GM12892 (cell line): ENCODE data around the gene CA9.

Experiments used
- POLR2A ChIP-seq: IDR thresholded peaks from 2 replicates; pipeline ENCODE4 v1.6.1; 2011; ENCODE audit warnings: low read depth, low read length, control low read depth
- POLR2AphosphoS5 ChIP-seq: IDR thresholded peaks from 2 replicates; pipeline ENCODE4 v1.6.1; 2011; ENCODE audit warnings: low read depth, low read length, control low read depth
- TAF1 ChIP-seq: IDR thresholded peaks from 2 replicates; pipeline ENCODE4 v1.6.1; 2011; ENCODE audit warnings: low read depth, mild to moderate bottlenecking, control low read depth, low read length, borderline replicate concordance

GRCh38 chr9:35696520-35697215 lies 22.9 kb downstream of the CA9 start:
- TF ChIP-seq POLR2A, result no peak
- no peak for TF ChIP-seq POLR2AphosphoS5
- no peak for TF ChIP-seq TAF1
